HG03432 (cell line): ENCODE measurements around the gene ZNF836.
A peak's percentile ranks its signal among the peaks of the same experiment; 100 is the strongest.
"Not testable (repeated sequence)": the region's sequence is repeated elsewhere in the genome, so short reads cannot be mapped to it uniquely, and the experiment has no call there.

Experiments
- ATAC-seq: cut with Tn5 transposase; IDR thresholded peaks from one replicate; pipeline ENCODE4 v1.9.1; 2021; ENCODE audit warnings: mild to moderate bottlenecking, moderate library complexity; ENCODE audit not compliant: unreplicated experiment

Gene ZNF836

DNA sequence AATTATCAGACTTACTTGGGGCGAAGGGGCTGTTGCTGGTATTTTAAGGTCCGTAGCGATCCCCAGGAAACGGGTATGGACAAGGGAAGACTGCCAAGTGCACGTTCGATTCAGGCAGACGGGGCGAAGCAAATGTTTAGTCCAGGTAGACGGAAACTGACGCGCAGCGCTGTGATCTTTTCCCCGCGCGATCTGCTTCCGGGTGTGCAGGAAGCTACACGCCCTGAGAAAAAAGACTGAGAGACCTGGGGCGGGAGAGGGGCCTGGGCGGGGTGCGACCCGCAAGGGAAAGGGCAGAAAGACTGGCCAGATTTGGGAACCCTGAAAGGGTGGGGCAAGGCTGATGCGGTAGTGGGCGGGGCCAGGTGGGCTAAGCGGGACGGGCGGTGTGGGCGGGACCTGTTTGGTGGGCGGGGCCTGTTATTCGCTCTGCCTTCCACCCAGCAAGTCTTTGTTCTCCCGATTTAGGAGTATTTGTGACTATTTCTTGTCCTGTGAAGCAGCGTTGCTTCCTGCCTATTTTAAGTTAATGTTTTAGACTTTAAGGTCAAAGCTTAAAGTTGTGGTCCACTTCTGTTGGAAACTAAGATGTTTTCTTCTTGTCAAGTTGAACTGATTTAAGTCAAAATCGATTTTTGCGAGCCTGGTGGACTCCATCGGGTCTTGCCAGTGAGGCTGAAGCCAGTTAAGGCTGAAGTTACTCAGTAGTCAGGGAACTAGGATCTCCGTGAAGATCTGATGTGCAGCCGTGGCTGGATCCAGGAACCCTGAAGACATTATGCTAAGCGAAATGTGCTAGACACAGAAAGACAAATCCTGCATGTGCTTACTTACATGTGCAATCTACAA lies at the start of gene ZNF836:
Gene ZNF836, minus strand, starts transcription at position 301 of the 849 bp plus-strand sequence. CDS start 3,549 bp downstream, outside the sequence.
- peak; percentile 74 for ATAC-seq

DNA sequence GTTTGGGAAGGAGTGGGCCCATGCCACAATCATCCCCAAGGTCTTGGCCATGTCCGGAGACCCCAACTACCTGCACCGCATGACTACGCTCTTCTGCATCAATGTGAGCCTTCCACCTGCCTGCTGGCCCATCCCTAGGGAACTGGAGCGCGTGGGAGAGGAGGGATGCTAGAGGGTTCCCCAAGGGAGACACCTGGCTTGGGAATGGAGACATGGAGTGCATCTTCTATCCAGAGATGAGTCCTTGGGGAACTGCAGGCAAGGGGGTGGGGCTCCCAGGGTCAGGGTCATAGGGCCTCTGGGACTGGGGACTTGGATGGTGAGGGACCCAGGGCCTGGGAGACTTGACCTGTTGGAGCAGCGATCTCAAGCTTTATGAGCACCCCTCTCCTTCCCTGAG lies 49.6 kb upstream of the ZNF836 start:
- ATAC-seq = no peak

DNA sequence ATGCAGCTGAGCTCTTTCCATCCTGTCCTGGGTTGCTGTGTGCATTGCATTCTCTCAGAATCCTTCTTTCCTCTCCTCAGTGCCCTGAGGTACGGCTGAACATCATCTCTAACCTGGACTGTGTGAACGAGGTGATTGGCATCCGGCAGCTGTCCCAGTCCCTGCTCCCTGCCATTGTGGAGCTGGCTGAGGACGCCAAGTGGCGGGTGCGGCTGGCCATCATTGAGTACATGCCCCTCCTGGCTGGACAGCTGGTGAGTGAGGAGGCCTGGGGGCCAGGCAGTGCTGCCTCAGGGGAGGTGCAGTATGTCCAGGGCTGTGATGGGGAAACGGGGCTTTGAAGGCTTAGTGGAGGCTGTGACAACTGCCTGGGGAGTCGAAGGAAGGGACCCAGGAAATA lies 48.2 kb upstream of the ZNF836 start:
- ATAC-seq = no peak

DNA sequence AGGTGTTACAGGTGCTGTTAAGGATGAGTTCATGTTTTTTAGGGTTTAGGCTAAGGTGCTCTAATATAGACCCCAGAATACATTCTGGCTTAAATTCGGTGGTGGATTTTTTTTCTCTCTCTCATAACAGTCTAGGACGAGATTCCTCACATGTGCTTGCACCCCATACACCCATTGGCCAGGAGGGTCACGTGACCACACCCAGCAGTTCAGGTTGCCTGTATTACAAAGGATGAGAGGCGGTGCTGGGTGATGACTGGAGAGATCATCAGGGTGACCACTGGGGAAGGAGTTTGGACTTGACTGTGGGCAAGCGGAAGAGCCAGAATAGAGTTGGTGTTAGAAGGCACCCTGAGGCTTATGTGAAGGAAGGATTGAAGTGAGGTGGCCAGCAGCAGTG lies 46.2 kb upstream of the ZNF836 start:
- ATAC-seq = no peak

DNA sequence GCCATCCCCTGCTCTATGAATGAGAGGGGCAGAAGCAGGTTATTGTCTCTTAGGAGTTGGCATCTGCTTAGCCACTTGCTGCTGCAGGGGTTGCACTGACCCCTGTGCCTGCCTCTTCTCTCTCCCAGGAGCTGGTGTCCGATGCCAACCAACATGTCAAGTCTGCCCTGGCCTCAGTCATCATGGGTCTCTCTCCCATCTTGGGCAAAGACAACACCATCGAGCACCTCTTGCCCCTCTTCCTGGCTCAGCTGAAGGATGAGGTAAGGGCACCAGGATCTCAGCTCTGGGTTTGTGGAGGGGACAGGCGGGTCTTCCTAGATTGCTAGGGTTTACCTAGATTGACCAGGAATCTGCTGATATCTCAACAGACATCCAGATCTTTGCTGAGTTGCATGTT lies 45.0 kb upstream of the ZNF836 start:
- no peak for ATAC-seq

DNA sequence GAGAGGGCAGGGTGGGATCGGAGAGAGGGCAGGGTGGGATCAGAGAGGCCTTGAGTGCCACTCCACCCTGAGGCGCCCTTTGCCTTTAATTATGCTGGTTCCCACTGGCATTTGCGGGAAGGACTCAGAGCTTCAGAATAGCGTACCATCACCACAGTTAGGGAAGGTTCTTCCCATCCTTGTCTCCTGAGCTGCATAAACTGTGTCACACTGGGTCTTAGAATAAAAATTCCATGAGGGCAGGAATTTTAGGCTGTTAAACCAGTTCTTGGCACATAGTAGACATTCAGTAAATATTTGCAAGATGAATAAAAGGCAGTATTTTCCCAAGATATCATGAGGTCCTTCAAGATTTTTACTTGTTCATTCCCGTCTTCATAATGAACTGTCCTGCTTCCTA lies 42.8 kb upstream of the ZNF836 start:
- no peak for ATAC-seq

DNA sequence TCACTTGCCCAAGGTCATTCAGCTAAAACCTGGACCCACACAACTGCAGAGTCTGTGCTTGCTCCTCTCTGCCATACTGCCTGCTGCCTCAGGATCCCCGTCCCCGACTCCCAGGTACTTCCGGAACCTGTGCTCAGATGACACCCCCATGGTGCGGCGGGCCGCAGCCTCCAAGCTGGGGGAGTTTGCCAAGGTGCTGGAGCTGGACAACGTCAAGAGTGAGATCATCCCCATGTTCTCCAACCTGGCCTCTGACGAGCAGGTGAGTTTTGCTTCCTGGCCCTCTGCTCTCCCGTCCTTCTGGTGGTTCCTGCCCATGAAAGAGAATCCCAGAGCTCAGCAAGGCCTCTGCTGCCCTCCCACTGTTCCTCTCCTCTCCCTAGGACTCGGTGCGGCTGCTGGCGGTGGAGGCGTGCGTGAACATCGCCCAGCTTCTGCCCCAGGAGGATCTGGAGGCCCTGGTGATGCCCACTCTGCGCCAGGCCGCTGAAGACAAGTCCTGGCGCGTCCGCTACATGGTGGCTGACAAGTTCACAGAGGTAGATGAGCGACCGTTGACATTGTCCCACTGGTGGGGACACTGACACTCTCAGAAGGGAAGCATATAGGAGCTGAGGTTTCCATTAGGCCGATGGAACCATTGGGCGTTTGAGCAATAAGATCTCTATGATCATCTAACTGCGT lies 41.3 kb upstream of the ZNF836 start:
- ATAC-seq = no peak

DNA sequence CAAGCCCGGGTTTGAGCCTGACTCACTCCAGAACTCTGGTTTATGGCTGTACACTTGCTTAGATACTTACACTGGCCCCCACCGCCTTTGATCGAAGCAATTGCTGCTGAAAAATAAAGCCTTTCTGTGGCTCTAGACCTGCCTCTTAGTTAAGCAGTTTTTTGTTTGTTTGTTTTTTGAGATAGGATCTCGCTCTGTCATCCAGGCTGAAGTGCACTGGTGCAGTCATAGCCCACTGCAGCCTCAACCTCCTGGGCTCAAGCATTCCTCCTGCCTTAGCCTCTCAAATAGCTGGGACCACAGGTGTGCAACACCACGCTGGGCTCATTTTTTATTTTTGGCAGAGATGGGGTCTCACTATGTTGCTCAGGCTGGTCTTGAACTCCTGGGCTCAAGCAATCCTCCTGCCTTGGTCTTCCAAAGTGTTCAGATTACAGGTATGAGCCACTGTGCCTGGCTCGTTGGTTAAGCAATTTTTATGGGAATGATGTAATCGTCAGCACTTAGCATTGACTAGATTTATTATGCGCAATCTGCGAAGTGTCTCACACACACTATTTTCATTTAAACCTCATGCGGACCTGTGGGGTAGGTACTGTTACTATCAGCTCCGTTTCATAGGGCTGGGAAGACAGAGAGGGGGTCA lies 40.6 kb upstream of the ZNF836 start:
- no peak for ATAC-seq

DNA sequence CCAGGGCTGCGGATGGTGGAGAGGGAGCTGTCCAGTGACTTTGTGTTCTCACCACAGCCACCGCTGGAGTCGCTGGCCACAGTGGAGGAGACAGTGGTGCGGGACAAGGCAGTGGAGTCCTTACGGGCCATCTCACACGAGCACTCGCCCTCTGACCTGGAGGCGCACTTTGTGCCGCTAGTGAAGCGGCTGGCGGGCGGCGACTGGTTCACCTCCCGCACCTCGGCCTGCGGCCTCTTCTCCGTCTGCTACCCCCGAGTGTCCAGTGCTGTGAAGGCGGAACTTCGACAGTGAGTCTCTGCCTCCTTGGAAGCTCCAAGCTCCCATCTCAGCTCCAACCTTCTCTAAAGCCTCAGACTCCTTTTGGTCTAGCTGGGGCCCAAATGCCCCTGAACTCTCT lies 39.8 kb upstream of the ZNF836 start:
- ATAC-seq = no peak

DNA sequence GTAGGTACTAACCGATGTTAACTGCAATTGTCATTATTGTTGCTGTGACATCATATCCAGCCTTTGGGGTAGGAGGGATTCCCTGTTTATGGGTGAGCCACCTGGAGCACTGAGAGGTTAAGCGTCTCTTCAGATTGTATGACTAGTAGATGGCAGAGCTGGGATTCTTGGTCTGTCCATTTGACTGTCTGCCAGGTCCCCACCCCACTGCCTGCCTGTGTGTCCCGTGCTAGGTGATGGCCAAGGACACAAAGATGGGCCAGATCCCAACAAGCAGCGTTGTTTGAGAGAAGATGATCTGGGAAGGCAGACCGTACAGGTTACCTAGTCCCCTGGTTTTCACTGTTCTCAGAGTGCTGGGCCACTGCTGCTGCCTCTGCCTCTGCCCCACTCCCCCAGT lies 35.1 kb upstream of the ZNF836 start:
- ATAC-seq = no peak

DNA sequence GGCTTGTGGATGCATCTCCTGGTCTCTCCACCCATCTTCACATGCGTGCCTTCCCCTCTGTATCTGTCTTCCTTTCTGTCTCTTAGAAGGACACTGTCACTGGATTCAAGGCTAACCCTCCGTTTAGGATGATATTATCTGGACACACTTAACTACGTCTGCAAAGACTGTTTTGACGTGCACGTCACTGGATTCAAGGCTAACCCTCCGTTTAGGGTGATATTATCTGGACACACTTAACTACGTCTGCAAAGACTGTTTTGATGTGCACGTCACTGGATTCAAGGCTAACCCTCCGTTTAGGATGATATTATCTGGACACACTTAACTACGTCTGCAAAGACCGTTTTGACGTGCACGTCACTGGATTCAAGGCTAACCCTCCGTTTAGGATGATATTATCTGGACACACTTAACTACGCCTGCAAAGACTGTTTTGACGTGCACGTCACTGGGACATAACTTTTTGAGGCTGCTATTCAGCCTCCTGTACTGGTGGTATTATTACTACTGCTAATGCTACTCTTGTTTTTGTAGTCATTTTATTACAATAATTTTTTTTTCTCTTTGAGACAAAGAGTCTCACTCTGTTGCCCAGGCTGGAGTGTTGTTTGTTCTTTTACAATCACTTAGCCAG lies 29.5 kb upstream of the ZNF836 start:
- not testable (repeated sequence) for ATAC-seq

DNA sequence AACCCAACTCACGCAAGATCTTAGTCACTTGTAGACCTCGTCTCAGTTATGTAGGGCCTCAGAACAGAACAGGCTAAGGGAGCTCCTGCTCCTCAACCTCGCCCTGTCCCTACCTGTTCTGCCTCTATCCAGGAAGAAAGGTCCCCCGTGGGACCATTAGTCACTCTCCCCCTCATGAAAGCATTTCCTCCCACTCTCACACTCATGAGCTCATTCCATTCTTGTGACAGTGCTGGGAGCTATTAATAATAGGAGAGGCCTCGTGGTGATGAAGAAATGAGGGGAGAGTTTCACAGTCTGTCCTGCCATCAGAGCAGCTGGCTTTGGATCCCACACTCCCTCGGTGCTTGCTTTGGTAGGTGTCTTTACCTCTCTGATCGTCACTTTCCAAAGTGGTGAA lies 28.6 kb upstream of the ZNF836 start:
- no peak for ATAC-seq

DNA sequence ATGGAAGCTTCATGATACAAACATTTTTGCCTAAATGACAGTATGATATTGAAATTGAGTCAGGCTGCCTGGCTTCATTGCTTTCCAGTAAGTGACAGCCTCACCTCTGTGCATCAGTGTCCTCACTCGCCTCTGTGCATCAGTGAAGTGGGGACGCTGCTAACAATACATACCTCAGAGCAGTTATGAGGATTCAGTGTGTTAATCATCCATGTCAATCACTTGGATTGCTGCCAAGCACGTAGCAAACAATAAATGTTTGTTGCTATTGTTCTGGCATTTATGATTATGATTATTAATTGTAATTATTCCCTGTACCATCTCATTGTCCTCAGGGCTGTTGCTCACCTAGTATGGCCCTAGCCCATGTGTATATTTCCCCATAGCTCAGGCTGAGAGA lies 27.3 kb upstream of the ZNF836 start:
- ATAC-seq = no peak

DNA sequence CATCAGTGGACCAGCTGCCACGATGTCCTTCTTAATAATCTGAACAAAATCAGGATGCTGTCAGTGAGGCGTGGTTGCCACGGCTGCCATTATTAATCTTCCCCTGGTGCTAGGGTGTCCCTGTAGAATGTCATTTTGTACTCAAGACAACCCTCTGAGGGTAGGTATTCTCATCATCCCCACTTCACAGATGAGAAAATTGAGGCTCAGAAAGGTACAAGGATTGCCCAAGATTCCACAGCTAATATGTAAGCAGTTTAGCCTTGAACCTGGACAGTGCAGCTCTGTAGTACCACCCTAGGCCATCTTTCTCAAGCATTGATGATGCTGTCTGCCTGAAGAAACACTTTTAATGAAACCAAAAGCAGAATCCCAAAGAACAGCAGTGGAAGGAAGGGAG lies 26.5 kb upstream of the ZNF836 start:
- ATAC-seq = no peak

DNA sequence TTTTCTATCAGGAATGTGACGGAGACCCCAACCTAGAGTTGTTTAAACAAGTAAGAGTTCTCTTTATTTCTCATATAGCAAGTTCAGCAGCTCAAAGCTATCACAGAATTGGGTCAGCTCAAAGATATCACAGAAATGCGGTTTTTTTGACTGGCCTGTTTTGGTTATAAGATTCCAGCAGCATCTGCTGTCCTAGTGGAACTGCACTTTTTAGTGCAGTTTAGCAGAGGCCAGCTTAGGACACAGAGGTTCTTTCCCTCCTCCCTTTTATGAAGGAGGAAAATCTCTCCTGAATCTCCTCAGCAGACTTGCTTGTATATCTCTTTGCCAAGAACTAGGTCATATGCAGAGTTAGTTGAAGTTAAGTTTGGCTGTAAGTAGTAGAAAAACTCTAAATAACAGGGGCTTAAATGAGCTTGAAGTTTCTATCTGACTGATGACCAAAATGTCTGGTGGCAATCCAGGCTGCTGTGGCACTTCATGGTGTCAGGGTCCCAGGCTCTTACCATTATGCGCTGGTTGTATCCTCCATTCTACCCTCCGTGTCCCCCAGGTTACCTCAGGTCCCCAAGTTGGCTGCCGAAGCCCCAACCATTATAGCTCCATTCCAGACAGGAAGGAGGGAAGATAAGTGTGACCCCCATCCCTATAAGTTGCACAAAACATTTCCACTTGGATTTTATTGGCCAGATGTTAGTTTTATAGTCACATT lies 25.0 kb upstream of the ZNF836 start:
- ATAC-seq = no peak

DNA sequence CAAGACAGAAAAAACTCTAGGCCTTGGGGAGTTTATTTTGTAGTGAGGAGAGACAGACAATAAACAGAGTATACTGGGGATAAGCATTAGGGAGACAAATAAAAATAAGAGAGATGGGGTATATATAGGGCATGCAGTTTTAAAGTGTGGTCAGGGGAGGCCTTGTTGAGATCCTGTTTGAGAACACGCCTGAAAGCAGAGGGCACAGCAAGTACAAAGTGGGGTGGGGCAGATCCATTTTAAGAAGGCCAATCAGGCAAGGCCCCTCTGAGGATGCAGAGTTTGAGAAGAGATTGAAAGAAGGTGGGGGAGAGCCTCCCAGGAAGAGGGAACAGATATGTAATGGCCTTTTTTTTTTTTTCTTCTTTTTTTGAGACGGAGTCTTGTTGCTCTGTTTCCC lies 20.5 kb upstream of the ZNF836 start:
- no peak for ATAC-seq

DNA sequence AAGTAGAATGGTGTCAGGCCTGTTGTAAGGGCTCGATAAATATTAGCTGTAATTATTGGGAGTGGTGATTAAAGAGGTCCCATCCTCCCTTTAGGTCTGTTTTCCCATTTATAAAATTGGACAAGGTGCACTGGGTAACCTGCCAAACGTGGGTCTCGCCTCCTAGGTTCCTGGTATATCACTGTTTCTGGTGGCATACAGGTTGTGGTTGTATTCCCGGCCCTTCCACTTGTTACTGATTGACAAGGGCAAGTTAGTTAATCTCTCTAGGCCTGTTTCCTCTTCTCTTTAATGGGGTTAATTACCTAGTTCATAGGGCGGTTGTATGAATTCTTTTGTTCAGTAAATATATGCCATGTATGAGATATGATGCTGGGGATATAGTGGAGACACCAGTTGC lies 20.0 kb upstream of the ZNF836 start:
- ATAC-seq = no peak

DNA sequence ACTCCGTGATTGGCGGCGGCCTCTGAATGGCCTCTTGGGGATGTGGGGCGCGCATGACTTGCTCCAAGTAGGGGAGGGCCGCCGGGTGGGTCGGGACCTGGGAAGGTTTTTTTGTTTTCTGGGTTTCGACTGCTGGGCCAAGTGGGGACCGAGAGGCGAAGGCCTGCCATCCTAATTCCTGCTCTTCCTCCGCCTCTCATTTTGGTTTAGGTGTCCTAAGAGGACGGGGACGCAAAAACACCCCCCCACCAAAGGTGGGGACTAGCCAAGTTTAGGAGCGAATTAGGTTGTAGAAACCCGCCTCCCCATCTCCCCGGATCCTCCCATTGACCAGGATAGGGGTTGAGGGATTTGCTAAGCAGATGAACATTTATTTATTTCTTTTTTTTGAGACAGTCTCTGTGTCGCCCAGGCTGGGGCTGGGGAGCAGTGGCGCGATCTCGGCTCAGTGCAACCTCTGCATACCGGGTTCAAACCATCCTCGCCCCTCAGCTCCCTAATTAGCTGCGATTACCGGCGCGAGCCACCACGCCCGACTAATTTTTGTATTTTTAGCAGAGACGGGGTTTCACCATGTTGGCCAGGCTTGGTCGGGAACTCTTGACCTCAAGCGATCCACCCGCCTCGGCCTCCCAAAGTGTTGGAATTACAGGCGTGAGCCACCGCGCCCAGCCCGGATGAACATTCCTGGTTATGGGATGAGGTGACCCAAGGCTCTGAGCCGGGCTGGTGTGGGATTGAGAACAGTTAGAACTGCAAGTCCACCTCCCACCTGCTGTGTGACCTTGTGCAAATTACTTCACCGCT lies 19.3 kb upstream of the ZNF836 start:
- no peak for ATAC-seq

DNA sequence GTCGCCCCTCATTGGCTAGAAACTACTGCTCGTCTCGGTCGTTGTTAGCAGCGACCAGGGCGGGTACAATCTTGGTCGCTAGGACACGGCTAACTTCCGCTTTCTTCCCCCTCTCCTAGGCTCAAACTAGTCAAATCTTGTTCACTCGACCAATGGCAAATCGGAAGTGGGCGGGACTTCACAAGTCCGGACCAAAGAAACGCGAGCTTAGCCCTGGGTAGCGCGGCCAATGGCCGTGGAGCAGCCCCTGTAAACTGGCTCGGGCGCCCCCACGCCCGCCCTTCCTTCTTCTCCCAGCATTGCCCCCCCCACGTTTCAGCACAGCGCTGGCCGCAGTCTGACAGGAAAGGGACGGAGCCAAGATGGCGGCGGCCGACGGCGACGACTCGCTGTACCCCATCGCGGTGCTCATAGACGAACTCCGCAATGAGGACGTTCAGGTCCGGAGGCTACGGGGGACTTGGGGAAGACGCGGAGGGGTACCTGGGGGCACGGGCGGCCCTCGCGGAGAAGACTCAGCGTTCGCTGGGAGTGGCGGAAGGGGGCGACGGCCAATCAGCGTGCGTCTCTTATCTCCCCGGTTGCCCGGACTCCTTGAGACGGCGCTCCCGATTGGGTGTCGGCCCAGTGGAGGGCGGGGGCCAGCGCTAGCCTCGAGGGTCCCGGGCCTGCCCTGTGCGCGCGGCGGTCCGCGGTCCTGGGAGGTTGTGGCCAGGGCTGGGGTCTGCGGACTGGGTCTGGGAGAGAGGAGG lies 18.5 kb upstream of the ZNF836 start, which contains the start of gene PPP2R1A:
Gene PPP2R1A, plus strand, starts transcription at position 318 of the 752 bp plus-strand sequence. Its CDS starts 45 bp downstream, at position 363.
- ATAC-seq = peak; percentile 88
